HL-60 (cell line): ENCODE results near the gene COMMD1.
"Not testable (repeated sequence)": the region's sequence is repeated elsewhere in the genome, so short reads cannot be mapped to it uniquely, and the experiment has no call there.

Source experiments
- DNase-seq, 2 experiments: peaks; one replicate each; pipeline ENCODE4 v3.0.0-alpha.2; 2010 to 2020; ENCODE audit warnings: low read depth in 1 of 2, low spot score in 1 of 2
- H3K27ac ChIP-seq: fragments of 250-450 bp; sonication (Bioruptor Pico); replicated peaks from 2 replicates; pipeline ENCODE4 v1.5.1; 2020; ENCODE audit warnings: mild to moderate bottlenecking, moderate library complexity
- H3K27me3 ChIP-seq: fragments of 250-450 bp; sonication (Bioruptor Pico); 2 replicates; pipeline ENCODE4 v1.5.1; 2021; ENCODE audit warnings: mild to moderate bottlenecking, moderate library complexity; ENCODE audit not compliant: insufficient read depth, poor library complexity, severe bottlenecking
- H3K4me3 ChIP-seq: replicated peaks from 2 replicates; pipeline ENCODE4 v1.5.1; 2011; ENCODE audit warnings: mild to moderate bottlenecking, control low read depth, low read length; ENCODE audit not compliant: insufficient read depth
- CTCF ChIP-seq: IDR thresholded peaks from one replicate; pipeline ENCODE4 v1.5.1; 2011; ENCODE audit warnings: low read length, control low read depth, inconsistent platforms; ENCODE audit not compliant: insufficient read depth
- GABPA ChIP-seq: IDR thresholded peaks from 2 replicates; pipeline ENCODE4 v1.6.1; 2012; ENCODE audit warnings: low read depth
- POLR2AphosphoS5 ChIP-seq: IDR thresholded peaks from 2 replicates; pipeline ENCODE4 v1.6.1; 2012; ENCODE audit warnings: low read depth
- REST ChIP-seq: IDR thresholded peaks from 2 replicates; pipeline ENCODE4 v1.6.1; 2012; ENCODE audit warnings: low read depth; ENCODE audit not compliant: insufficient replicate concordance
- SPI1 ChIP-seq: IDR thresholded peaks from 2 replicates; pipeline ENCODE4 v1.6.1; 2012; ENCODE audit warnings: low read depth, mild to moderate bottlenecking, borderline replicate concordance

COMMD1 gene

GRCh38 chr2:62151306-62151638, 245.8 kb downstream of the COMMD1 start:
- Histone ChIP-seq H3K27ac (no peak overlapping the region), H3K27me3 (no peaks in the 10 kb centered on the region), H3K4me3 (no peak overlapping the region)
- no peak for DNase-seq
- TF ChIP-seq POLR2AphosphoS5 (no peak), GABPA (no peak), CTCF (no peak), SPI1 (no peak), REST (no peak)

- DNase-seq: no peak
- no peak overlapping the region for H3K27ac ChIP-seq
Observed at GRCh38 chr2:62152000-62152399, 246.5 kb downstream of the COMMD1 start.

GRCh38 chr2:62156861-62157496, 251.5 kb downstream of the COMMD1 start:
- TF ChIP-seq REST: no peak
- TF ChIP-seq POLR2AphosphoS5: no peak
- no peak for TF ChIP-seq CTCF
- TF ChIP-seq GABPA: no peak
- no peak for TF ChIP-seq SPI1
- no peak overlapping the region for H3K27ac ChIP-seq
- DNase-seq: no peak
- no peaks in the 10 kb centered on the region for H3K27me3 ChIP-seq
- no peak overlapping the region for H3K4me3 ChIP-seq

More at GRCh38 chr2:62152000-62152399, 246.5 kb downstream of the COMMD1 start:
- no peak overlapping the region for H3K4me3 ChIP-seq
- H3K27me3 ChIP-seq: no peaks in the 10 kb centered on the region
- no peak for TF ChIP-seq CTCF

- Histone ChIP-seq H3K4me3 (no peak overlapping the region), H3K27me3 (no peaks in the 10 kb centered on the region), H3K27ac (no peak overlapping the region)
- DNase-seq: no peak
- TF ChIP-seq CTCF (no peak), REST (no peak), SPI1 (no peak), POLR2AphosphoS5 (no peak), GABPA (no peak)
Observed at GRCh38 chr2:62158444-62159121, 253.1 kb downstream of the COMMD1 start.

GRCh38 chr2:62160691-62161090, 255.2 kb downstream of the COMMD1 start:
- not testable (repeated sequence) for H3K27me3 ChIP-seq, DNase-seq, H3K27ac ChIP-seq, H3K4me3 ChIP-seq
